SU-DHL-6 (cell line): ENCODE measurements around the gene CERS6.

Source experiments
- EZH2phosphoT487 ChIP-seq: fragments of 200-600 bp; sonication (generic), shearing (Covaris generic); conservative IDR thresholded peaks from 2 replicates; pipeline ENCODE4 v1.6.1; 2018; ENCODE audit warnings: mild to moderate bottlenecking, antibody characterized with exemption, low read length, moderate library complexity, mixed read lengths
- TF ChIP-seq, protein P1 (sequence below): fragments of 200-600 bp; sonication (generic); IDR thresholded peaks from one replicate; pipeline ENCODE4 v1.5.1; 2017; ENCODE audit warnings: antibody characterized with exemption, mild to moderate bottlenecking, low read length, moderate library complexity; ENCODE audit not compliant: insufficient read depth, poor library complexity, severe bottlenecking

DNA sequence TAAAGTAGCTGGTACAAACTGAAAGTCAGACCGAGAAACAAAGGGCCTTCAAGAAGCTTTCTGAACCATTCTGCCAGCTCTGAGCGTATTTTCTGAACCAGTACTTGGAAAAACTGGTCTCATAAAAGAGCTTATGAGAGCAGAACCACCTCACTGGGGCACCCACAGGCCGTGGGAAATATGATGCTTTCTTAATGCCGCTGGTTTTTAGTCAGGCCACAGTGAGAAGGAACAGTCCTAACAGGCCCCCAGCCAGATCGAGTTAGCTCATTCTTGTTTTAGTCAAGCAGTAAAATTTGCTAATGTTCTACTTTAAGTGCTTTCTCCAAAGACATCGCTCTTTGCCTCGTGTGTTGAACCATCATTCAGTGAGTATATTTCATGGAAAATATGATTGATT lies 333.7 kb downstream of the CERS6 start:
- TF ChIP-seq, protein P1, sequence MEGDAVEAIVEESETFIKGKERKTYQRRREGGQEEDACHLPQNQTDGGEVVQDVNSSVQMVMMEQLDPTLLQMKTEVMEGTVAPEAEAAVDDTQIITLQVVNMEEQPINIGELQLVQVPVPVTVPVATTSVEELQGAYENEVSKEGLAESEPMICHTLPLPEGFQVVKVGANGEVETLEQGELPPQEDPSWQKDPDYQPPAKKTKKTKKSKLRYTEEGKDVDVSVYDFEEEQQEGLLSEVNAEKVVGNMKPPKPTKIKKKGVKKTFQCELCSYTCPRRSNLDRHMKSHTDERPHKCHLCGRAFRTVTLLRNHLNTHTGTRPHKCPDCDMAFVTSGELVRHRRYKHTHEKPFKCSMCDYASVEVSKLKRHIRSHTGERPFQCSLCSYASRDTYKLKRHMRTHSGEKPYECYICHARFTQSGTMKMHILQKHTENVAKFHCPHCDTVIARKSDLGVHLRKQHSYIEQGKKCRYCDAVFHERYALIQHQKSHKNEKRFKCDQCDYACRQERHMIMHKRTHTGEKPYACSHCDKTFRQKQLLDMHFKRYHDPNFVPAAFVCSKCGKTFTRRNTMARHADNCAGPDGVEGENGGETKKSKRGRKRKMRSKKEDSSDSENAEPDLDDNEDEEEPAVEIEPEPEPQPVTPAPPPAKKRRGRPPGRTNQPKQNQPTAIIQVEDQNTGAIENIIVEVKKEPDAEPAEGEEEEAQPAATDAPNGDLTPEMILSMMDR: no peak
- TF ChIP-seq EZH2phosphoT487: no peak
